WI38 (cell line): ENCODE results near the gene RAB3IL1.

Source experiments
- H3K4me3 ChIP-seq: 2 replicates; pipeline ENCODE4 v1.5.1; 2011; ENCODE audit warnings: low read depth, mild to moderate bottlenecking, control low read depth, low read length
- TF ChIP-seq, protein P1 (sequence below): IDR thresholded peaks from 2 replicates; pipeline ENCODE4 v1.5.1; 2012; ENCODE audit warnings: low read depth, mild to moderate bottlenecking, control low read depth, low read length

RAB3IL1 gene

DNA sequence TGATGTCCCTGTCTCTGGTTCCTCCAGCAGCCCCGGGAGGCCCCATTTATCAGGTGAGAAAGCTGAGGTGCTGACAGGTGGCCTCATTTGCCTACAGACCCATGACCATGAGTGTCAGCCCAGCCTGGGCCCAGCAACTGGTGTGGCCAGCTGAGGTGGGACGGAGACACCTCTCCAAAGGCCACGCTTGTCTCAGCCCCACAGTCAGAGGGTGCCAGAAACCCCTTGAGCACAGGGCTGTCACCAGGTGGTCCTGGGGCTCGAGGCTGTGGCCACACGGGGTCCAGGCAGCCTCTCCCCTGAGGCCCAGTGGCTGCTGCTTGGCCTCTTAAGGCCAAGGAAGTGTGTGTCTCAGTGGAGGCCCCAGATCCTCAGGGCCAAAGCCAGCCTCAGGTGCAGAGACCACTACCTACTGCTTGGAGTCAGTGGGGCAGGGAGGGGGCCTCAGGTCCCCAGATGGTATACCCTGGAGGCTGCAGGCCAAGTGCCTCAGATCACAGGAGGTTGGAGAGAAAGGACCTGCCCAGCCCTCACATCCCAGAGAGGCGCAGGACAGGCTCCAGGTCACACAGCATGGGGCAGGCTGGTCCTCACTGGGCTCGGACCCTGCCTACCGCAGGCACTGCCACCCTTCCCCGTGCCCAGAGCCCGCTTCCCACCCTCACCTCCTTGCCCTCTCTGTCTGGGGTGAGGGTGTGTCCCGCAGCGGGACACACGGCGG, 11.4 kb downstream of the RAB3IL1 start:
- no peak overlapping the region for H3K4me3 ChIP-seq
- TF ChIP-seq, protein P1, sequence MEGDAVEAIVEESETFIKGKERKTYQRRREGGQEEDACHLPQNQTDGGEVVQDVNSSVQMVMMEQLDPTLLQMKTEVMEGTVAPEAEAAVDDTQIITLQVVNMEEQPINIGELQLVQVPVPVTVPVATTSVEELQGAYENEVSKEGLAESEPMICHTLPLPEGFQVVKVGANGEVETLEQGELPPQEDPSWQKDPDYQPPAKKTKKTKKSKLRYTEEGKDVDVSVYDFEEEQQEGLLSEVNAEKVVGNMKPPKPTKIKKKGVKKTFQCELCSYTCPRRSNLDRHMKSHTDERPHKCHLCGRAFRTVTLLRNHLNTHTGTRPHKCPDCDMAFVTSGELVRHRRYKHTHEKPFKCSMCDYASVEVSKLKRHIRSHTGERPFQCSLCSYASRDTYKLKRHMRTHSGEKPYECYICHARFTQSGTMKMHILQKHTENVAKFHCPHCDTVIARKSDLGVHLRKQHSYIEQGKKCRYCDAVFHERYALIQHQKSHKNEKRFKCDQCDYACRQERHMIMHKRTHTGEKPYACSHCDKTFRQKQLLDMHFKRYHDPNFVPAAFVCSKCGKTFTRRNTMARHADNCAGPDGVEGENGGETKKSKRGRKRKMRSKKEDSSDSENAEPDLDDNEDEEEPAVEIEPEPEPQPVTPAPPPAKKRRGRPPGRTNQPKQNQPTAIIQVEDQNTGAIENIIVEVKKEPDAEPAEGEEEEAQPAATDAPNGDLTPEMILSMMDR = no peak

DNA sequence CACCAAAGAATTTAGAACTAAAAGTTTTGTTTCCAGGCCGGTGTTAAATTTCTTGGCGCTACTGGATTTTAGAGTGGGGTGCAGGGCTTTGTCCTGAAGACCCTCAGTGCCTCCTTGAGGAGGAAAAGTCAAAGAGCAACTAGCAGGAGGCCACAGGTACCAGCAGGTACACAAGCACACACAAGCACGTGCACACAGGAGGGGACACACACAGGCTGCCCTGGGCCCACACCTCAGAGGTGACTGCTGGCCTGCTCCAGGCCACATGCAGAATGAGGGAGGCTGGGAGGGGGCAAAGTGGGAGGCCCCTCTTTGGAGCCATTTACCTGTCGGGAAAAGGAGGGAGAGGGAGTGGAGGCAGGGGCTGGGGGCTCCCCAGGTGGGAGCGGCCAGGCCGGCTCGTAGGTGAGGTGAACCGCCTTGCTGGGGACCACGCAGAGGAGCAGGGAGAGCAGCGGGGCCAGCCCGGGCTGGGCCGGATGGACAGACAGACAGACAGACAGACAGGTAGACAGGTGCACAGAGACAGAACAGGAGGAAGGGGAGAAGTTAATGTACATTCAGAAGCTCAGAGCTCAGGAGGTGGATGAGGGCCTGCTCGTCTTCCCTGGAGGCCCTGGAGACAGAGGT, 12.2 kb downstream of the RAB3IL1 start:
- TF ChIP-seq, protein P1 = no peak
- H3K4me3 ChIP-seq = no peak overlapping the region

DNA sequence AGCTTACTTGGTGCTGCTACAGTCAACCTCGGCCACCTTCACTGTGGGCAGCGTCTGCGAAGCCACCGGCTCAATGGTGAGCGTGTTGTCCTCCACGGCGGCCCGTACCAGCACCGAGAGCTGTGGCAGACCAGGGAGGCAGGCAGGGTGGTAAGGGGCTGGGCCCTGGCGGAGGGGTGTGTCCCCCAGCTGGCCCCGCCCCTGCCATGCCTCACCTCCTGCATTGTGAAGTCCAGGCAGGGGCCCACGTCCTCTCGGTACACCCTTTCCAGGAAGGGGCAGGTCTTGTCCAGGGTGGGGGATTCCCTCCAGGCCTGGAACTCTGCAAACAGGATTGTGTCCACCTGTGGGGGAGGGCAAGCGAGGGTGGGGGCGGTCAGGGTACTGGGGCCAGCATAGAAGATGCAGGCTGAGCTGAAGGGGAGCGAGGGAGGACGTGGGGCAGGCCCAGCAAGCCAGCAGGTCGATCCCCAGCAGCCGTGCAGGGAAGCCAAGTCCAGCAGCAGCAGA, 12.8 kb downstream of the RAB3IL1 start:
- TF ChIP-seq, protein P1 = no peak
- H3K4me3 ChIP-seq = no peak overlapping the region

GRCh38 chr11:61903845-61904244, 13.5 kb downstream of the RAB3IL1 start:
- TF ChIP-seq, protein P1 = no peak
- H3K4me3 ChIP-seq = no peak overlapping the region

DNA sequence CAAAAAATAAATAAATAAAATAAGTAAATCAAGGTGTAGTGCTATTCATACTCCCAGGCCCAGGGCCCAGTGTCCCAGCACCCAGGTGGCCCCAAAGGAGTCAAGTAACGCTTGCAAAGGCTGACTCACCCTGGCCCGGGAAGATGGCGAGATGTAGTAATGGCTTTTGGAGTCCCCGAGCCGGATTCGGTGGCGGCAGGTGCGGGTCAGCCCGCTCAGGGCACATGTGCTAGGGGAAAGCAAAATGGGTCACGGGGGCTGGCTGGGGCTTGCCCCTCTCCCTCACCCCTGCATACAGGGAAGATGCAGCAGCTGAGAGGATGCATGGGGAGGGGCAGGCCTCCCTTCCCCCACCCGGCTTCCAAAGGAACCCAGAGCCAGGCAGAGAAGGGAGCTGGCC, 15.1 kb downstream of the RAB3IL1 start:
- no peak overlapping the region for H3K4me3 ChIP-seq
- TF ChIP-seq, protein P1 = no peak

DNA sequence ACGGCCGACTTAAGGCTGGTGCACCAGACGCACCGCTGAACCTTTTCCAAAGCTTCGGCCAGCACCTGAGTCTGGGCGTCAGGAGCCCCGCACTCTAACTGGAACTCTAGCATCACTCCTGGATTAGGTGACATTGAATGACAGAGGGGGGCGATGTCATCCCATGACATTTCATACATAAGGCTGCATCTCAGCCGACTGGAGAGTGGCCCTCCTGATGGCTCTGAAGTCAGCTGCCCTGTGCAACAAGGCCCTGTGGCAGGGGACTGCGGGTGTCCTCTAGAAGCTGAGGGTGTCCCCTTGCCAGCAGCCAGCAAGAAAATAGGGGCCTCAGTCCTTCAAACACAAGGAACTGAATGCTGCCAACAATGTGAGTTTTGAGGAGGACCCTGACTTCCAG, 16.0 kb downstream of the RAB3IL1 start:
- TF ChIP-seq, protein P1 = no peak
- no peak overlapping the region for H3K4me3 ChIP-seq

- H3K4me3 ChIP-seq = no peak overlapping the region
- TF ChIP-seq, protein P1 = no peak
Observed at GRCh38 chr11:61900251-61900650, 17.1 kb downstream of the RAB3IL1 start.
